Neural progenitor cell (in vitro differentiated cells): ENCODE data around the gene SCN7A. TPM values are rescaled to one million over a fixed set of nuclear protein-coding genes. Genes with fewer than 3 reads are reported as not detected.

Experiments
- DNase-seq: peaks from one replicate; pipeline ENCODE4 v3.0.0-alpha.2; 2016; ENCODE audit warnings: low spot score
- H2AFZ ChIP-seq: fragments of 200-600 bp; sonication (generic); replicated peaks from 2 replicates; pipeline ENCODE4 v1.6.1; 2016; ENCODE audit warnings: antibody characterized with exemption
- H3F3A ChIP-seq: fragments of 200-600 bp; sonication (generic); 2 replicates; pipeline ENCODE4 v1.6.1; 2016; ENCODE audit warnings: antibody characterized with exemption, low read depth
- H3K27ac ChIP-seq: fragments of 200-600 bp; sonication (generic); 2 replicates; pipeline ENCODE4 v1.5.1; 2016; ENCODE audit warnings: mild to moderate bottlenecking
- H3K27me3 ChIP-seq: fragments of 200-600 bp; sonication (generic); 2 replicates; pipeline ENCODE4 v1.6.1; 2016; ENCODE audit warnings: mild to moderate bottlenecking, moderate library complexity
- H3K36me3 ChIP-seq: fragments of 200-600 bp; sonication (generic); 2 replicates; pipeline ENCODE4 v1.5.1; 2016
- H3K4me1 ChIP-seq: fragments of 200-600 bp; sonication (generic); 2 replicates; pipeline ENCODE4 v1.6.1; 2016; ENCODE audit warnings: mixed run types
- H3K4me2 ChIP-seq: fragments of 200-600 bp; sonication (generic); 2 replicates; pipeline ENCODE4 v1.6.1; 2016
- H3K4me3 ChIP-seq: fragments of 200-600 bp; sonication (generic); 2 replicates; pipeline ENCODE4 v1.5.1; 2016
- H3K79me2 ChIP-seq: fragments of 200-600 bp; sonication (generic); 2 replicates; pipeline ENCODE4 v1.6.1; 2016; ENCODE audit warnings: low read depth
- H3K9ac ChIP-seq: fragments of 200-600 bp; sonication (generic); 2 replicates; pipeline ENCODE4 v1.6.1; 2016
- H3K9me3 ChIP-seq: fragments of 200-600 bp; sonication (generic); 2 replicates; pipeline ENCODE4 v1.5.1; 2016; ENCODE audit warnings: low read depth
- H4K20me1 ChIP-seq: fragments of 200-600 bp; sonication (generic); 2 replicates; pipeline ENCODE4 v1.6.1; 2016; ENCODE audit warnings: low read depth
- H3K27ac Mint-ChIP-seq: 3 replicates; pipeline ENCODE4 v1.8.0; 2021; ENCODE audit warnings: mixed read lengths
- H3K27me3 Mint-ChIP-seq: 2 replicates; pipeline ENCODE4 v1.8.0; 2022; ENCODE audit warnings: low read depth, mild to moderate bottlenecking, inconsistent platforms, moderate library complexity, mixed read lengths; ENCODE audit not compliant: insufficient read depth
- H3K36me3 Mint-ChIP-seq: 3 replicates; pipeline ENCODE4 v1.8.0; 2021; ENCODE audit warnings: mixed read lengths
- H3K4me1 Mint-ChIP-seq: 3 replicates; pipeline ENCODE4 v1.8.0; 2021; ENCODE audit warnings: mixed read lengths
- H3K4me3 Mint-ChIP-seq: 3 replicates; pipeline ENCODE4 v1.8.0; 2021; ENCODE audit warnings: mild to moderate bottlenecking, moderate library complexity, mixed read lengths
- H3K9me3 Mint-ChIP-seq: 3 replicates; pipeline ENCODE4 v1.8.0; 2020; ENCODE audit warnings: mixed read lengths
- CTCF ChIP-seq: fragments of 200-600 bp; sonication (generic); IDR thresholded peaks from 2 replicates; pipeline ENCODE4 v1.5.1; 2017; ENCODE audit warnings: antibody characterized with exemption, mild to moderate bottlenecking
- EZH2 ChIP-seq: fragments of 200-600 bp; sonication (generic); IDR thresholded peaks from 2 replicates; pipeline ENCODE4 v1.6.1; 2017; ENCODE audit warnings: antibody characterized with exemption, mild to moderate bottlenecking, moderate library complexity
- EZH2phosphoT487 ChIP-seq: fragments of 200-600 bp; sonication (generic); IDR thresholded peaks from 2 replicates; pipeline ENCODE4 v1.6.1; 2017; ENCODE audit warnings: antibody characterized with exemption
- total RNA-seq: library from RNA; depleted of rRNA; stranded (reverse); fragments of >200 nt; gene quantifications from 2 replicates; pipeline ENCODE4 v1.2.3, GENCODE V29; 2015; ENCODE audit warnings: low replicate concordance

The SCN7A gene
- total RNA-seq, 1 donor from 2014 or later: 1.0 TPM

- no peak overlapping the region for H3K9ac ChIP-seq
Measured at GRCh38 chr2:166513952-166514351, 19.9 kb upstream of the SCN7A start.

DNA sequence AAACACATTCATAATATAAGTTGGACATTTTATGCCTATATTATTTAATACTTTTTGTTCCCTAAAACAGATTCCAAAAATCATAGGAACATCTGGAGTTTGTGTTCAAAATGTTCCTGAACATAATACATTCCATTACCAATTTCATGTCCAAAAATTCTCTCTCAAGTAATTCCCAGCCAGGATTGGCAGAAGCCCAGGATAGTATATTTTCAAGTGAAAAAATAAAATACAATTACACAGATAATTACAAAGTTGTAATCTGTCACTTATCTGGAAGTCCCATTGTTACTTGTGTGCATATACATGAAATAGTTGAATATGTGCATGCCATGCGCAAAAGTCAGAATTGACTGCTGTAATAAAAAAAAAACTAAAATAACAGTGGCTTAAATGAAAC, 5.2 kb upstream of the SCN7A start:
- Mint-ChIP-seq H3K36me3 (no peaks in the 10 kb centered on the region), H3K27ac (no peak overlapping the region), H3K4me1 (peaks cover 12% of the 10 kb centered on the region), H3K4me3 (no peak overlapping the region), H3K9me3 (no peaks in the 10 kb centered on the region), H3K27me3 (no peaks in the 10 kb centered on the region)
- Histone ChIP-seq H4K20me1 (no peaks in the 10 kb centered on the region), H3F3A (no peaks in the 10 kb centered on the region), H3K79me2 (no peaks in the 10 kb centered on the region), H2AFZ (no peak overlapping the region), H3K27ac (no peak overlapping the region), H3K4me3 (no peak overlapping the region), H3K9ac (no peak overlapping the region), H3K4me1 (peaks cover 8% of the 10 kb centered on the region), H3K9me3 (no peaks in the 10 kb centered on the region), H3K27me3 (no peaks in the 10 kb centered on the region), H3K4me2 (no peak overlapping the region), H3K36me3 (no peaks in the 10 kb centered on the region)
- no peak for DNase-seq
- no peak for TF ChIP-seq EZH2phosphoT487
- TF ChIP-seq EZH2: no peak
- no peak for TF ChIP-seq CTCF

More at GRCh38 chr2:166513952-166514351, 19.9 kb upstream of the SCN7A start:
- Histone ChIP-seq H3K4me3 (no peak overlapping the region), H3K36me3 (no peaks in the 10 kb centered on the region), H3K79me2 (no peaks in the 10 kb centered on the region), H2AFZ (no peak overlapping the region), H3K4me2 (no peak overlapping the region), H3K27ac (no peak overlapping the region), H3K4me1 (peaks cover 3% of the 10 kb centered on the region), H3F3A (no peaks in the 10 kb centered on the region), H4K20me1 (no peaks in the 10 kb centered on the region), H3K9me3 (no peaks in the 10 kb centered on the region), H3K27me3 (no peaks in the 10 kb centered on the region)
- Mint-ChIP-seq H3K36me3 (no peaks in the 10 kb centered on the region), H3K4me3 (no peak overlapping the region), H3K27ac (no peak overlapping the region), H3K27me3 (peaks cover 3% of the 10 kb centered on the region), H3K4me1 (no peaks in the 10 kb centered on the region), H3K9me3 (no peaks in the 10 kb centered on the region)
- no peak for DNase-seq
- TF ChIP-seq EZH2phosphoT487: no peak
- no peak for TF ChIP-seq CTCF
- no peak for TF ChIP-seq EZH2

DNA sequence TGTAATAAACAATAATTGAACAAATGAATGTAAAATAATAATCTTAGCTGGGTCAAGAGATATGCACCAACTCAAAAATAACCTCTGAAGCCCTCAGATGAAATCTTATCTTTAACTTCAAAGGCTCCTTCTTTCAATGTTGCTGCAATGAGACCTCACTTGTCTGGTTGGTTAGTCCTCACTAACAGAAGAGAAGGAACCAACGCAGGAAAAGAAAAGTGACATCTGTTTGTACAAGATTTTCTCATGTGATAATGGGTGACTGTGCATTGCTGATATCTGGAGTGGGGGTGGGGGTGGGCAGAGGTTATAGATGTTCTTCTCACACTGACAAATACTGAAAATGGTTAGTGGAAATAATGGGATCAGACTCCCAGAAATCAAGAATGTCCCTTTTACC, 2.6 kb downstream of the SCN7A start:
- Histone ChIP-seq H3K9ac (no peak overlapping the region), H3F3A (peaks cover 6% of the 10 kb centered on the region), H3K4me3 (no peak overlapping the region), H3K36me3 (no peaks in the 10 kb centered on the region), H4K20me1 (no peaks in the 10 kb centered on the region), H2AFZ (no peak overlapping the region), H3K79me2 (no peaks in the 10 kb centered on the region), H3K4me2 (no peak overlapping the region), H3K4me1 (peaks cover 14% of the 10 kb centered on the region), H3K9me3 (no peaks in the 10 kb centered on the region), H3K27ac (no peak overlapping the region), H3K27me3 (peaks cover 7% of the 10 kb centered on the region)
- TF ChIP-seq EZH2phosphoT487: no peak
- no peak for TF ChIP-seq CTCF
- no peak for TF ChIP-seq EZH2
- Mint-ChIP-seq H3K4me3 (no peak overlapping the region), H3K4me1 (peaks cover 20% of the 10 kb centered on the region), H3K36me3 (no peaks in the 10 kb centered on the region), H3K27ac (no peak overlapping the region), H3K9me3 (no peaks in the 10 kb centered on the region), H3K27me3 (no peaks in the 10 kb centered on the region)
- DNase-seq: no peak
